Fibroblast of mammary gland (primary cell): ENCODE measurements around the gene S100A10.

Experiments
- DNase-seq: peaks from one replicate; pipeline ENCODE4 v3.0.0-alpha.2; 2010; ENCODE audit warnings: low read depth
- H3K4me3 ChIP-seq: 2 replicates; pipeline ENCODE4 v1.5.1; 2011; ENCODE audit warnings: low read depth, mild to moderate bottlenecking, low read length, moderate library complexity; ENCODE audit not compliant: control insufficient read depth
- TF ChIP-seq, protein P1 (sequence below): conservative IDR thresholded peaks from 2 replicates; pipeline ENCODE4 v1.5.1; 2011; ENCODE audit warnings: low read depth, low read length, inconsistent platforms; ENCODE audit not compliant: control insufficient read depth, insufficient read depth

S100A10 gene

DNA sequence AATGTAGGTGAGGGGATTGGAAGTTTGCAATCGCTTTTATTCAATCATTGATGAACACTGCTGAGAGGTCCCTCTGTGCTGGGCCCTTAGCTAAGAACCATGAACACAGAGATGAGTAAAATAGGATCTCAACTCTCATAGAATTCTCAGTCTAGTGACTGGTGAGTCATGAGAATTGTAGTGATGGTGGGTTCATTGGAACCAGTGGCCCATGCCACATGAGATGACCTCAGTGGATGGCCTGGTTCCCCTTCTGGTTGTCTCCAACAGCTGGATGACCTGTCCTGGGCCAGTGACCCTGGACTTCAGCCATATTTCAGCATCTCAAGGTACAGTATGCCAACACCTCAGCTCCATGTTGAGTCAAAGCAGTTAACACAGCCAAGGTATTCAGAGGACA lies 21.3 kb upstream of the S100A10 start:
- no peak for DNase-seq
- TF ChIP-seq, protein P1, sequence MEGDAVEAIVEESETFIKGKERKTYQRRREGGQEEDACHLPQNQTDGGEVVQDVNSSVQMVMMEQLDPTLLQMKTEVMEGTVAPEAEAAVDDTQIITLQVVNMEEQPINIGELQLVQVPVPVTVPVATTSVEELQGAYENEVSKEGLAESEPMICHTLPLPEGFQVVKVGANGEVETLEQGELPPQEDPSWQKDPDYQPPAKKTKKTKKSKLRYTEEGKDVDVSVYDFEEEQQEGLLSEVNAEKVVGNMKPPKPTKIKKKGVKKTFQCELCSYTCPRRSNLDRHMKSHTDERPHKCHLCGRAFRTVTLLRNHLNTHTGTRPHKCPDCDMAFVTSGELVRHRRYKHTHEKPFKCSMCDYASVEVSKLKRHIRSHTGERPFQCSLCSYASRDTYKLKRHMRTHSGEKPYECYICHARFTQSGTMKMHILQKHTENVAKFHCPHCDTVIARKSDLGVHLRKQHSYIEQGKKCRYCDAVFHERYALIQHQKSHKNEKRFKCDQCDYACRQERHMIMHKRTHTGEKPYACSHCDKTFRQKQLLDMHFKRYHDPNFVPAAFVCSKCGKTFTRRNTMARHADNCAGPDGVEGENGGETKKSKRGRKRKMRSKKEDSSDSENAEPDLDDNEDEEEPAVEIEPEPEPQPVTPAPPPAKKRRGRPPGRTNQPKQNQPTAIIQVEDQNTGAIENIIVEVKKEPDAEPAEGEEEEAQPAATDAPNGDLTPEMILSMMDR: no peak

GRCh38 chr1:152013664-152014237 lies 20.1 kb upstream of the S100A10 start:
- TF ChIP-seq, protein P1: peak; percentile 85
- DNase-seq: peak; percentile 61
- H3K4me3 ChIP-seq: no peak overlapping the region

More for the DNA sequence above, 21.3 kb upstream of the S100A10 start:
- H3K4me3 ChIP-seq: no peak overlapping the region

- no peak for DNase-seq
Observed at GRCh38 chr1:152009691-152010090, 16.0 kb upstream of the S100A10 start.

DNA sequence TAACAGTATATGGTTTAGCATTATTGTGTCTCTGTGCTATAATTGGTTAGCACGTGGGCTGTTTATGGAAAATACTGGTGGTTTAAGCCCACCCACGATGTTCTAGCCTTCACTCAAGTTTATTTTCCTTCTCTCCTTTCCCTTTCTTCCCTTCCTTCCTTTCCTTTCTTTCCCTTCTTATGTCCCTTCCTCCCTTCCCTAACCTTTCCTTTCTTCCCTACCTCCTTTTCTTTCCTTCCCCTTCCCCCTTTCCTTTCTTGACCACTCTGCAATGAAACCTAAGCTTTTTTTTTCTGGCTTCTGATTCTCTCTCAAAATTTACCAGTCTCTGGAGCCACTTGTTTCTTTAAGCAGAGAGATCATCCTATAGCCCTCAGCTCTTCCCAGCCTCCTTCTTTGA lies 13.4 kb upstream of the S100A10 start:
- DNase-seq: no peak
- no peak overlapping the region for H3K4me3 ChIP-seq
- TF ChIP-seq, protein P1: no peak

More at GRCh38 chr1:152009691-152010090, 16.0 kb upstream of the S100A10 start:
- TF ChIP-seq, protein P1: no peak
- no peak overlapping the region for H3K4me3 ChIP-seq

- DNase-seq: no peak
- no peak overlapping the region for H3K4me3 ChIP-seq
- TF ChIP-seq, protein P1: no peak
Observed at GRCh38 chr1:152005360-152005912, 11.8 kb upstream of the S100A10 start.

GRCh38 chr1:152003846-152004442 lies 10.3 kb upstream of the S100A10 start:
- H3K4me3 ChIP-seq: no peak overlapping the region
- TF ChIP-seq, protein P1: peak; percentile 9
- DNase-seq: no peak

DNA sequence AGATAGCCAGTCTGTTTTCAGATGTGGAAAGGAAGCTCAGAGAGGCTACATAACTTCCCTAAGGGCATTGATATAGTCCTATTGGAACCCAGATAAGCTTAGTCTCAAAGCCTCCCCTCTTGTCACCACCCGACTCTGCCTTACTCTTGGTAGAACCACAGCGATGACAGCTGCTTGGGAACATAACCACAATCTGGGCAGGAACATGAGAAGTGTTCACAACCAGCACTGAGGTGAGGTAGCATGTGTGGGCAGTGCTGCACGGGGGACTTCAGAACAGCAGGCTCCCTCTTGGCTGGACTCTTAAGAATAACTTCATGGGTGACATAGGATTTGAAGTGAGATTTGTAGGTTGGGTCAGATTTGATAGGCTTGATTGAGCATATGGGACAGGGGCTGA lies 9.3 kb upstream of the S100A10 start:
- TF ChIP-seq, protein P1: no peak
- H3K4me3 ChIP-seq: no peak overlapping the region
- DNase-seq: no peak
